CD4-positive, alpha-beta T cell treated with Interleukin-6 at 100 ng/mL for 8 hours (primary cell): ENCODE measurements around the gene APOL4.
"Not testable (repeated sequence)": the region's sequence is repeated elsewhere in the genome, so short reads cannot be mapped to it uniquely, and the experiment has no call there.

Experiments
- DNase-seq: peaks from one replicate; pipeline ENCODE4 v3.0.0-alpha.2; 2020; ENCODE audit warnings: mixed read lengths, low spot score

APOL4 gene

GRCh38 chr22:36208162-36208765 lies 6.7 kb upstream of the APOL4 start:
- no peak for DNase-seq

GRCh38 chr22:36206255-36206654 lies 4.6 kb upstream of the APOL4 start:
- no peak for DNase-seq

GRCh38 chr22:36205573-36205972 lies 4.0 kb upstream of the APOL4 start:
- DNase-seq, result not testable (repeated sequence)

GRCh38 chr22:36204632-36205015 lies 3.0 kb upstream of the APOL4 start:
- DNase-seq, result no peak

GRCh38 chr22:36204001-36204631 lies 2.5 kb upstream of the APOL4 start:
- no peak for DNase-seq

- not testable (repeated sequence) for DNase-seq
Measured at GRCh38 chr22:36203441-36203840, 1.8 kb upstream of the APOL4 start.

GRCh38 chr22:36202906-36203305 lies 1.3 kb upstream of the APOL4 start:
- not testable (repeated sequence) for DNase-seq

GRCh38 chr22:36201025-36201424 lies 584 bp downstream of the APOL4 start:
- not testable (repeated sequence) for DNase-seq

GRCh38 chr22:36199001-36199551 lies 2.5 kb downstream of the APOL4 start:
- no peak for DNase-seq

- no peak for DNase-seq
Measured at GRCh38 chr22:36198536-36198935, 3.1 kb downstream of the APOL4 start.

- no peak for DNase-seq
Measured at GRCh38 chr22:36197514-36198146, 4.0 kb downstream of the APOL4 start.

GRCh38 chr22:36197065-36197440 lies 4.6 kb downstream of the APOL4 start:
- DNase-seq, result no peak

GRCh38 chr22:36196254-36197064 lies 5.2 kb downstream of the APOL4 start:
- no peak for DNase-seq

GRCh38 chr22:36194971-36195370 lies 6.6 kb downstream of the APOL4 start:
- peak; percentile 32 for DNase-seq

GRCh38 chr22:36194385-36194784 lies 7.2 kb downstream of the APOL4 start:
- DNase-seq, result no peak

- no peak for DNase-seq
Measured at GRCh38 chr22:36193577-36193976, 8.0 kb downstream of the APOL4 start.

GRCh38 chr22:36193171-36193570 lies 8.4 kb downstream of the APOL4 start:
- no peak for DNase-seq

GRCh38 chr22:36192542-36192941 lies 9.1 kb downstream of the APOL4 start:
- no peak for DNase-seq

GRCh38 chr22:36191106-36191836 lies 10.3 kb downstream of the APOL4 start:
- no peak for DNase-seq

- DNase-seq, result not testable (repeated sequence)
Measured at GRCh38 chr22:36187862-36188261, 13.7 kb downstream of the APOL4 start.

- no peak for DNase-seq
Measured at GRCh38 chr22:36185828-36186624, 15.6 kb downstream of the APOL4 start.
